ENCODE data around the gene C1QBP.
"Not testable (repeated sequence)": the region's sequence is repeated elsewhere in the genome, so short reads cannot be mapped to it uniquely, and the experiment has no call there.

Gene C1QBP

GRCh38 chr17:5446786-5447185, 7.8 kb upstream of the C1QBP start:
- H3K4me3 ChIP-seq (replicated peaks; ENCODE audit: low read depth, low read length) = no peak overlapping the region
- TF ChIP-seq, protein P1, sequence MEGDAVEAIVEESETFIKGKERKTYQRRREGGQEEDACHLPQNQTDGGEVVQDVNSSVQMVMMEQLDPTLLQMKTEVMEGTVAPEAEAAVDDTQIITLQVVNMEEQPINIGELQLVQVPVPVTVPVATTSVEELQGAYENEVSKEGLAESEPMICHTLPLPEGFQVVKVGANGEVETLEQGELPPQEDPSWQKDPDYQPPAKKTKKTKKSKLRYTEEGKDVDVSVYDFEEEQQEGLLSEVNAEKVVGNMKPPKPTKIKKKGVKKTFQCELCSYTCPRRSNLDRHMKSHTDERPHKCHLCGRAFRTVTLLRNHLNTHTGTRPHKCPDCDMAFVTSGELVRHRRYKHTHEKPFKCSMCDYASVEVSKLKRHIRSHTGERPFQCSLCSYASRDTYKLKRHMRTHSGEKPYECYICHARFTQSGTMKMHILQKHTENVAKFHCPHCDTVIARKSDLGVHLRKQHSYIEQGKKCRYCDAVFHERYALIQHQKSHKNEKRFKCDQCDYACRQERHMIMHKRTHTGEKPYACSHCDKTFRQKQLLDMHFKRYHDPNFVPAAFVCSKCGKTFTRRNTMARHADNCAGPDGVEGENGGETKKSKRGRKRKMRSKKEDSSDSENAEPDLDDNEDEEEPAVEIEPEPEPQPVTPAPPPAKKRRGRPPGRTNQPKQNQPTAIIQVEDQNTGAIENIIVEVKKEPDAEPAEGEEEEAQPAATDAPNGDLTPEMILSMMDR (IDR thresholded peaks at IDR 0.05; ENCODE audit: low read depth, low read length, missing control alignments) = no peak
- DNase-seq (ENCODE audit: extremely low read depth, low read depth) = no peak

DNA sequence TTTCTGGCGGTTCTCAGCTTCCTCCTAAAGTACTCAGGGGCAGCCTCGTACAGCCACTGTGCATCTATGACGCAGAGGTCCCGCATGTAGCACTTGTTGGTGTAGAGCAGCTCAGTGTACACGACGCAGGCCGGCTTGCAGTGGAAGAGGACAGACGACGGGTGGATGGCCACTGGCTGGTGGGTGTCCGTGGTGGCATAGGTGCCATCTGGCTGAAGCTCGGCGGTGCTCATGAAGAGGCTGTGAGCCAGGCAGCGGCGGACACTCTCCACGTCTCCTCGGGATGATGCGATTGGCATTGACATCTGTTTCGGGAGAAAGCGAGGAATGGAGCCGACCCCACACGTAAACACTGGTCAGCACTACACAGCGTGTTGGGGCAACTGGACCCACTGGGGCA, 5.3 kb upstream of the C1QBP start:
- no peak for DNase-seq (ENCODE audit: extremely low read depth, low read depth)
- TF ChIP-seq, protein P1 (IDR thresholded peaks at IDR 0.05; ENCODE audit: low read depth, low read length, missing control alignments) = no peak
- no peak overlapping the region for H3K4me3 ChIP-seq (replicated peaks; ENCODE audit: low read depth, low read length)

DNA sequence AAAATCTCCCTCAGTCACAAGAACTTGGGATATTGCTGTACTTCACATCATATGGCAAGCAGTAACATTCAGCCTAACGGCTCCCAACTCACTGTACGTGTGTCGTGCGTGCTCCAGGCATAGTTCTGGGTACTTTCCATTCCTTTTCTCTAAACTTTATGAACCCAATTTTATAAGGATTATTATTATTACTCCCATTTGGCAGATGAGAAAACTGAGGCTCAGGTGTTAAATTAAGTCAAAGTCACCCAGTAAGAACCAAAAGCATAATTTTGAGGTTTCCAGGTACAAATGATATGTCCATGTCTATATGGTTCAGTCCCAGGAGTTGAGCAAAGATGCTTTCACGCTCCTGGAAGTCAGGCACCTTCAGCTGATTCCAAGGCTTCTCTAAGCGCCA, 4.8 kb upstream of the C1QBP start:
- no peak overlapping the region for H3K4me3 ChIP-seq (replicated peaks; ENCODE audit: low read depth, low read length)
- no peak for DNase-seq (ENCODE audit: extremely low read depth, low read depth)
- TF ChIP-seq, protein P1 (IDR thresholded peaks at IDR 0.05; ENCODE audit: low read depth, low read length, missing control alignments) = no peak

DNA sequence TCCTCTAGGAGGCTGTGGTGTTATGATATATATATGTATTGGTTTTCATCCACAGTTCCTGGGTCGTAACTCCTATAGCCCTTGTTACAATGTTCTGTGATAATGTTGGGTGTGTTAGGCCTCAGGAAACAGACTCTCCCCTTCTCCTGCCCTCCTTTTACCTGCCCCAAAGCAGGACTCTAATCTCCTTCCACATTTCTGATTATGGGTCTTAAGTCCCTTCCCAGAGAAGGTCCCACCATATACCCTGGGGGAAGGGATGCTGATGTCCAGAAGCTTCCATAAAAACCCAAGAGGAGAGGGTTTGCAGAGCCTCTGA, 450 bp upstream of the C1QBP start:
- TF ChIP-seq, protein P1 (IDR thresholded peaks at IDR 0.05; ENCODE audit: low read depth, low read length, missing control alignments) = no peak
- peak overlapping the region; percentile 61 for H3K4me3 ChIP-seq (replicated peaks; ENCODE audit: low read depth, low read length)
- no peak for DNase-seq (ENCODE audit: extremely low read depth, low read depth)

- TF ChIP-seq, protein P1 (IDR thresholded peaks at IDR 0.05; ENCODE audit: low read depth, low read length, missing control alignments) = no peak
- H3K4me3 ChIP-seq (replicated peaks; ENCODE audit: low read depth, low read length) = peak overlapping the region; percentile 61
- no peak for DNase-seq (ENCODE audit: extremely low read depth, low read depth)
Observed at GRCh38 chr17:5437721-5438317, 1.1 kb downstream of the C1QBP start.

GRCh38 chr17:5435781-5436315, 3.1 kb downstream of the C1QBP start:
- H3K4me3 ChIP-seq (replicated peaks; ENCODE audit: low read depth, low read length) = peak overlapping the region; percentile 61
- not testable (repeated sequence) for DNase-seq (ENCODE audit: extremely low read depth, low read depth)

GRCh38 chr17:5434984-5435383, 4.0 kb downstream of the C1QBP start:
- no peak overlapping the region for H3K4me3 ChIP-seq (replicated peaks; ENCODE audit: low read depth, low read length)
- no peak for DNase-seq (ENCODE audit: extremely low read depth, low read depth)
- TF ChIP-seq, protein P1 (IDR thresholded peaks at IDR 0.05; ENCODE audit: low read depth, low read length, missing control alignments) = no peak
